GM12874 (cell line): ENCODE results near the gene SFMBT2.

Source experiments
- CTCF ChIP-seq: IDR thresholded peaks from 2 replicates; pipeline ENCODE4 v1.5.1; 2011; ENCODE audit warnings: low read depth, mild to moderate bottlenecking, control low read depth, low read length, moderate library complexity; ENCODE audit not compliant: insufficient read depth

The SFMBT2 gene

DNA sequence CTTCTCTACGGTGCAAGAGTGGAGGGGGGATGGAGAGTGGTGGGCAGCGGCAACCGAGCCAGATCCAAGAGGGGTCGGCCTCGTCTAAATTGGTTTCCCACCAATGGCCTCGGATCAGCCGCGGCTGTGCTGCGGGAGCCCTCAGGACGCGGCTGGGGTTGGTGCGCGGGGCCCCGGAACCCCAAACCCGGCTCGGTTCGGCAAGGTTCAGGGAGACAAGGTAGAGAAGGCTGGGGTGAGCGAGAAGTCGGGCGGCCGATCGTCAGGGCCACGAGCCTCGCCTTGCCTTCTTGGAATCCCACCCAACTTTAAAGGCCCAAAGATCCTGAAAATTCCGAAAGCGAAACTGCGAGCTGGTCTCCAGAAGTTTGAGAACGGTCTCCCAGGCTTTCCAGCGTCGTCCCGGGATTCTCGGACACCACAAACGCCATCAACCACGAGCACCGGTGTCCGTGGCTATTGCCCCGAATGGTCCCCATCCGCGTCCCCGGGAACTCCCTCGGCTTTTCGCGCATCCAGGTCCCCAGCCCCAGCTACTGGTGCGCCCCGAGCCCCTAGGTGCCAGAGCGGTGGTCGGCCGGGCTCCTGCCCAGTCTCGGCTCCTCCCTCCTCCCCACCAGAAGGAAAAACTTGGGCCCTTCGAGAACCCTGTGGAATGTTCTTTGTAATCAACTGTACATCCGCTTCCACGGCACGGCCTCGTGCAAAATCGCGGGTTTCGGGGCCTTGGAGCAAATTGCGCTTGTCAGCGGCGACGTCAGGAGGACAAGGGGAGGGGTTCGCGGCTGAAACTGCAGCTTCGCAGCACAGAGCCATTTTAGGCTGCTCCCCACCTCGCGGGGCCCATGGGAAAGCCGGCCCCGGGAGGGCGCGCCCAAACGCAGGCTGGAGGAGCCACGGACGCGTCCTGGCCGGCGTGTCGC is 3.2 kb downstream of the SFMBT2 start:
- no peak for TF ChIP-seq CTCF

GRCh38 chr10:7406712-7407333 is 4.0 kb downstream of the SFMBT2 start:
- no peak for TF ChIP-seq CTCF

- no peak for TF ChIP-seq CTCF
Measured at GRCh38 chr10:7405637-7406036, 5.2 kb downstream of the SFMBT2 start.

GRCh38 chr10:7403620-7404019 is 7.2 kb downstream of the SFMBT2 start:
- TF ChIP-seq CTCF = no peak

DNA sequence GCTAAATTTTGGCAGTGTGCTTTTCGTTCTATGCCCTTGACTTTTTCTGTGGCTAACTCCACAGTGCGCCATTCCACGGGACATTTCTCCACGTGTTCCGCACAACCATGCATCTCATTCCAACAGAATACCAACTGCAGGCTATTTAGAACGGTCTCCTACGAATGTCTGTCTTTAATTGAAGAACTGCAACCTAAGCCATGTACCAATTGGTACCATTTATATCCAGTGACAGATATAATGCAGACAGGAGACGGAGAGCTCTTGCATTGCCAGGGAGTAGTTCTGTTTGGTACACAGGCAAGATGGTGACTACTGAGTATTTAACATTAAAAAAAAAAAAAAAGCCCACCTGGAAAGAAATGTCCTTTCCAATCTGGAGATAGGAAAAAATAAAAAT is 9.1 kb downstream of the SFMBT2 start:
- TF ChIP-seq CTCF = no peak

DNA sequence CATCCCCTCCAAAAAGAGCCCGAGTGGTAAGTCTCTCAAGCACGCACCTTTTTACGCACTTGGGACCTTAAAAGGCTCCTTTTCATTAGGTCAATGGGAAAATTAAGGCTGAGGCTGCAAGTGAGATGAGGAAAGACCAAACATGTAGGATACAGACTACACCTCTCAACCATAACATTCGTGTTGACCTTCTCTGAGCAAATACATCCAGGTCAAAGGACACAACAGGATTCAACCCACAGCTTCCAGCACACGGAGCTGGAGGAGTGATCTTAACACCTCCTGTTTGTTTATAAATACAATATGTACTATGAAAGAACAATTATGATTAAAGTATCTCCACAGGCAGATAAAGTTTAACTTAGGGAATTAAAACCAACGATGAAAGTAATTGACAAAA is 9.7 kb downstream of the SFMBT2 start:
- TF ChIP-seq CTCF = no peak

- TF ChIP-seq CTCF = no peak
Measured at GRCh38 chr10:7400068-7400715, 10.6 kb downstream of the SFMBT2 start.
